ENCODE measurements around the gene AUTS2.

Gene AUTS2

GRCh38 chr7:70556761-70557160 lies 958.5 kb downstream of the AUTS2 start:
- DNase-seq (ENCODE audit: low spot score) = no peak

GRCh38 chr7:70557338-70557737 lies 959.1 kb downstream of the AUTS2 start:
- DNase-seq (ENCODE audit: low spot score) = no peak

- DNase-seq (ENCODE audit: low spot score) = no peak
Observed at GRCh38 chr7:70559815-70560214, 961.5 kb downstream of the AUTS2 start.

GRCh38 chr7:70563960-70564359 lies 965.7 kb downstream of the AUTS2 start:
- no peak for DNase-seq (ENCODE audit: low spot score)

- DNase-seq (ENCODE audit: low spot score) = no peak
Observed at GRCh38 chr7:70565721-70566370, 967.6 kb downstream of the AUTS2 start.

- no peak for DNase-seq (ENCODE audit: low spot score)
Observed at GRCh38 chr7:70566671-70567070, 968.4 kb downstream of the AUTS2 start.

- no peak for DNase-seq (ENCODE audit: low spot score)
Observed at GRCh38 chr7:70568674-70569334, 970.5 kb downstream of the AUTS2 start.

- no peak for DNase-seq (ENCODE audit: low spot score)
Observed at GRCh38 chr7:70569335-70569819, 971.1 kb downstream of the AUTS2 start.

- DNase-seq (ENCODE audit: low spot score) = no peak
Observed at GRCh38 chr7:70570029-70570428, 971.8 kb downstream of the AUTS2 start.

- DNase-seq (ENCODE audit: low spot score) = no peak
Observed at GRCh38 chr7:70570961-70571360, 972.7 kb downstream of the AUTS2 start.

- DNase-seq (ENCODE audit: low spot score) = no peak
Observed at GRCh38 chr7:70571403-70571934, 973.2 kb downstream of the AUTS2 start.

GRCh38 chr7:70571961-70572360 lies 973.7 kb downstream of the AUTS2 start:
- DNase-seq (ENCODE audit: low spot score) = no peak

GRCh38 chr7:70572571-70572970 lies 974.3 kb downstream of the AUTS2 start:
- DNase-seq (ENCODE audit: low spot score) = no peak

GRCh38 chr7:70573071-70573661 lies 974.9 kb downstream of the AUTS2 start:
- no peak for DNase-seq (ENCODE audit: low spot score)

- DNase-seq (ENCODE audit: low spot score) = no peak
Observed at GRCh38 chr7:70573696-70574095, 975.4 kb downstream of the AUTS2 start.

- DNase-seq (ENCODE audit: low spot score) = no peak
Observed at GRCh38 chr7:70574314-70574834, 976.1 kb downstream of the AUTS2 start.

- DNase-seq (ENCODE audit: low spot score) = no peak
Observed at GRCh38 chr7:70574970-70575799, 976.9 kb downstream of the AUTS2 start.

- DNase-seq (ENCODE audit: low spot score) = no peak
Observed at GRCh38 chr7:70577078-70577477, 978.8 kb downstream of the AUTS2 start.

GRCh38 chr7:70578131-70578530 lies 979.9 kb downstream of the AUTS2 start:
- DNase-seq (ENCODE audit: low spot score) = no peak

GRCh38 chr7:70579397-70580097 lies 981.3 kb downstream of the AUTS2 start:
- no peak for DNase-seq (ENCODE audit: low spot score)

- no peak for DNase-seq (ENCODE audit: low spot score)
Observed at GRCh38 chr7:70580161-70580560, 981.9 kb downstream of the AUTS2 start.

Measured in COLO829 (cell line).